Caco-2 (cell line): ENCODE measurements around the gene SGSM1. TPM values are rescaled to one million over a fixed set of nuclear protein-coding genes. Genes with fewer than 3 reads are reported as not detected.
A peak's percentile ranks its signal among the peaks of the same experiment; 100 is the strongest.

Experiments used
- BruUV-seq: library from RNA; stranded (reverse); fragments of 400-500 nt; replicated peaks from 2 replicates; lab custom pipeline; 2021; lab: Mats Ljungman, UMichigan
- CTCF ChIA-PET: fragments of 300-600 bp; sonication (Branson Sonifier 250); formaldehyde crosslinking; loops from one replicate; lab custom pipeline; 2022; ENCODE audit warnings: antibody characterized with exemption; lab: Charles Lee
- POLR2A ChIA-PET: fragments of 300-600 bp; sonication (Branson Sonifier 250); formaldehyde crosslinking; loops from one replicate; lab custom pipeline; 2022; ENCODE audit warnings: antibody characterized with exemption; lab: Charles Lee
- DNase-seq, 2 experiments: peaks; one replicate each; pipeline versions ENCODE4 v3.0.0 to v3.0.0-alpha.2; 2020 to 2022
- H3K27me3 ChIP-seq: replicated peaks from 2 replicates; pipeline ENCODE4 v1.6.0; 2011; ENCODE audit warnings: low read length; ENCODE audit not compliant: control insufficient read depth, insufficient read depth
- H3K36me3 ChIP-seq: 2 replicates; pipeline ENCODE4 v1.5.1; 2011; ENCODE audit warnings: low read length; ENCODE audit not compliant: control insufficient read depth, insufficient read depth
- H3K4me1 ChIP-seq: fragments of 250-450 bp; sonication (Bioruptor Pico); 2 replicates; pipeline ENCODE4 v1.5.1; 2020; ENCODE audit warnings: mild to moderate bottlenecking
- H3K4me3 ChIP-seq: 2 replicates; pipeline ENCODE4 v1.5.1; 2011; ENCODE audit warnings: low read depth, mild to moderate bottlenecking, control low read depth, low read length
- H3K9me3 ChIP-seq: fragments of 250-450 bp; sonication (Bioruptor Pico); 2 replicates; pipeline ENCODE4 v1.5.1; 2020; ENCODE audit warnings: mild to moderate bottlenecking, moderate library complexity
- H3K27ac Mint-ChIP-seq: one replicate; pipeline ENCODE4 v1.8.0; 2022; ENCODE audit warnings: mixed read lengths; ENCODE audit not compliant: unreplicated experiment
- H3K27me3 Mint-ChIP-seq: one replicate; pipeline ENCODE4 v1.8.0; 2022; ENCODE audit warnings: mixed read lengths; ENCODE audit not compliant: insufficient read depth, unreplicated experiment
- H3K36me3 Mint-ChIP-seq: one replicate; pipeline ENCODE4 v1.8.0; 2022; ENCODE audit warnings: mild to moderate bottlenecking, mixed read lengths; ENCODE audit not compliant: insufficient read depth, unreplicated experiment
- H3K4me1 Mint-ChIP-seq: one replicate; pipeline ENCODE4 v1.8.0; 2022; ENCODE audit warnings: low read depth, mixed read lengths; ENCODE audit not compliant: unreplicated experiment
- H3K4me3 Mint-ChIP-seq: one replicate; pipeline ENCODE4 v1.8.0; 2022; ENCODE audit warnings: mild to moderate bottlenecking, moderate library complexity, mixed read lengths; ENCODE audit not compliant: unreplicated experiment
- H3K9me3 Mint-ChIP-seq: one replicate; pipeline ENCODE4 v1.8.0; 2022; ENCODE audit warnings: mixed read lengths; ENCODE audit not compliant: unreplicated experiment
- intact Hi-C: fragments of 100-400 bp; cut with micrococcal nuclease; formaldehyde crosslinking; loops from one replicate; pipeline ENCODE4 v1.10.0; 2022; ENCODE audit not compliant: unreplicated experiment
- total RNA-seq: library from RNA; stranded (reverse); gene quantifications from 2 replicates; pipeline ENCODE4 v1.2.3, GENCODE V29; 2022
- TF ChIP-seq, protein P1 (sequence below), 2 experiments: fragments of 200-600 bp in 1 of 2; IDR thresholded peaks; 1 replicate in 1 of 2; 2 replicates in 1 of 2; pipeline versions ENCODE4 v1.5.1 to v1.8.0; 2011 to 2022; ENCODE audit warnings: antibody characterized with exemption in 1 of 2, control low read depth in 1 of 2, inconsistent platforms in 1 of 2, low read depth in 1 of 2, low read length in 1 of 2, mild to moderate bottlenecking in 1 of 2, moderate library complexity in 1 of 2; ENCODE audit not compliant: insufficient read depth in 1 of 2, severe bottlenecking in 1 of 2, unreplicated experiment in 1 of 2

SGSM1 gene
- total RNA-seq, 1 experiment from 2014 or later = 6.1 TPM

DNA sequence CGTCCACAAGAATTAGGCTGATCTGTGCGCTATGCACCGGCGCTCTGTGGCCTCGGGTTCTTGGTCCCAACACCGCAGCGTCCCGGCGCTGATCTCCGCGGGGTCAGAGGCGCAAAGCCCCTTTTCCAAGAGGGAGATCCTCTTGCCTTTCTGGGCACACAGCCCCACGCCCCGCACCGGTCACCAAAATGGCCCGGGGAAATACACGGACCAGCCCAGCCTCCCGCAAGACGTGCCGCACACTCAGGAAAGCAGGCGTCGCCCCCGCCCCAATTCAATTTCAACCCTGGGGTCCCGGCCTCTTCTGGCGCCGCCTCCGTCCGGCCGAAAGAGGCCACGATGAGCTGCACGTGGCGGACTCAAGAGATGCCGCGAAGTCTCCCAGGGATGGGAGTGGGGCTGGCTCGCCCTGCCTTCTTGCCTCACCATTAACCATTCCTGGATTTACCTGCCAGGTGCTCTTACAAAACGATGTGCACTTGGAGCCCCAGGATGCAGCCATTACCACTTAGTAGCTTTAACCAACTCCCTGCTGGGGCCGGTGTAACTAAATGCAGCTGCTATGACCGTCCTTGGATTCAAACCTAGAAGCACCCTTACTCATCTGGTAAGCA, 42.0 kb upstream of the SGSM1 start:
- CTCF ChIA-PET = no interaction called here
- intact Hi-C loops = no loop called here

DNA sequence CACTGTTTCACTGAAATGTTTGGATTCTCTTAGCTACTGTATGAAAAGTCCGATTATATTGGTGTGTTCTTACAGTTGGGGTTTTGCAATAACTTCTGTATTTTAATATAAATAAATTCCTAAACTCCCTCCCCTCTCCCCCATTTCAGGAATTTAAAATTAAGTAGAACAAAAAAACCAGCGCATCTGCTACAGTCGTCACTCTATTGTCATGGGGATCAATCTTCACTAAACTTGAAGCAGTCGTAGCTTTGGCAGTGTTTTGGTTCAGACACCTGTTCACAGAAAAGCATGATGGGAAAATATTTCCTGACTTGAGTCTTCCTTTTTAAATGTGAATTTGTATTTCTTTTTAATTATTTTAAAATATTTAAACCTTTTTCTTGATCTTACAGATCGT, 40.8 kb upstream of the SGSM1 start:
- H3K4me1 Mint-ChIP-seq = no peaks in the 10 kb centered on the region
- POLR2A ChIA-PET = no interaction called here

More for the DNA sequence above, 42.0 kb upstream of the SGSM1 start:
- no TSS peak for BruUV-seq
- no peaks in the 10 kb centered on the region for H3K36me3 Mint-ChIP-seq
- POLR2A ChIA-PET = no interaction called here
- H3K4me1 Mint-ChIP-seq = no peaks in the 10 kb centered on the region
- no peaks in the 10 kb centered on the region for H3K4me1 ChIP-seq
- H3K4me3 Mint-ChIP-seq = no peak overlapping the region
- H3K27me3 Mint-ChIP-seq = no peaks in the 10 kb centered on the region
- TF ChIP-seq, protein P1, sequence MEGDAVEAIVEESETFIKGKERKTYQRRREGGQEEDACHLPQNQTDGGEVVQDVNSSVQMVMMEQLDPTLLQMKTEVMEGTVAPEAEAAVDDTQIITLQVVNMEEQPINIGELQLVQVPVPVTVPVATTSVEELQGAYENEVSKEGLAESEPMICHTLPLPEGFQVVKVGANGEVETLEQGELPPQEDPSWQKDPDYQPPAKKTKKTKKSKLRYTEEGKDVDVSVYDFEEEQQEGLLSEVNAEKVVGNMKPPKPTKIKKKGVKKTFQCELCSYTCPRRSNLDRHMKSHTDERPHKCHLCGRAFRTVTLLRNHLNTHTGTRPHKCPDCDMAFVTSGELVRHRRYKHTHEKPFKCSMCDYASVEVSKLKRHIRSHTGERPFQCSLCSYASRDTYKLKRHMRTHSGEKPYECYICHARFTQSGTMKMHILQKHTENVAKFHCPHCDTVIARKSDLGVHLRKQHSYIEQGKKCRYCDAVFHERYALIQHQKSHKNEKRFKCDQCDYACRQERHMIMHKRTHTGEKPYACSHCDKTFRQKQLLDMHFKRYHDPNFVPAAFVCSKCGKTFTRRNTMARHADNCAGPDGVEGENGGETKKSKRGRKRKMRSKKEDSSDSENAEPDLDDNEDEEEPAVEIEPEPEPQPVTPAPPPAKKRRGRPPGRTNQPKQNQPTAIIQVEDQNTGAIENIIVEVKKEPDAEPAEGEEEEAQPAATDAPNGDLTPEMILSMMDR (IDR thresholded peaks at IDR 0.05; ENCODE audit: insufficient read depth in 1 of 2, low read depth in 1 of 2, low read length in 1 of 2, severe bottlenecking in 1 of 2, unreplicated experiment in 1 of 2) = no peak
- DNase-seq = no peak
- H3K36me3 ChIP-seq = no peaks in the 10 kb centered on the region
- no peaks in the 10 kb centered on the region for H3K9me3 ChIP-seq
- H3K9me3 Mint-ChIP-seq = no peaks in the 10 kb centered on the region
- H3K27me3 ChIP-seq = no peaks in the 10 kb centered on the region
- no peak overlapping the region for H3K4me3 ChIP-seq
- no peak overlapping the region for H3K27ac Mint-ChIP-seq

DNA sequence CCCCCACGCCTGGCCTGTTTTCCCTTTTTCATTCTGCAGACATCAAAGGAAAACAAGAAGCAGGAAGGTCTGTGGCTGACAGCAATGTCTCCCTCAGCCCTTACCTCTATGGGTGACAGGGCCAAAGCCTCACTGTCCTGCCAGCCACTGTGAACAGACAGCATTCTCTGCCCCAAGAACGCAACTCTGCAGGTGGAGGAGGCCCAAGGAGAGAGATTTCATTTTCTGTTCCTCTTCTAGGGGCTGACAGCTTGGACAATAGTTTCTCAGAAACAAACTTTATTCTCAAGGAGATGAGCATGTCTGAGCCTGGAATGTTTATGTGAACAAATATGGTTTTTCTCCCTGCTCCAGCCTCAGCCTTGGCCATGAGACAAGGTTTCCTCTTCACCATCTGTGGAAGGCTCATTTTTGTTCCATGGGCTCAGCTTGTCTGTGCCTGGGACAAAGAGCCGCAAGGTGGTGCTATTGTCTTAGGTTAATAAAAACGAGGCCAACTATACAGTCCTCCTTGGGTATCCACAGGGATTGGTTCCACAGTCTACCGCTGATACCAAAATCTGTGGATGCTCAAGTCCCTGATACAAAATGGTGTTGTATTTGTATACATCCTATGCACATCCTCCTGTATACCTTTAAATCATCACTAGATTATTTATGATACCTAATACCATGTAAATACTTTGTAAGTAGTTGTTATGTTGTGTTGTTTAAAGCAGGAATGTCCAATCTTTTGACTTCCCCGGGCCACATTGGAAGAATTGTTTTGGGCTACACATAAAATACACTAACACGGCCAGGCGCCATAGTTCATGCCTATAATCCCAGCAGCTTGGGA, 37.3 kb upstream of the SGSM1 start:
- ChIA-PET CTCF (interaction anchor here (0.6 to 2.5 kb wide), 7 partner anchors 34 to 312 kb away, joined by 3 to 28 read pairs (median 3); partner anchors contain the start of gene SGSM1), POLR2A (no interaction called here)
- H3K27ac Mint-ChIP-seq = no peak overlapping the region
- no TSS peak for BruUV-seq
- H3K36me3 ChIP-seq = no peaks in the 10 kb centered on the region
- intact Hi-C loops = loop anchor here (1.0 to 5.0 kb wide), 5 partner anchors 34 to 280 kb away; no protein-coding TSS in a partner anchor
- no peaks in the 10 kb centered on the region for H3K9me3 ChIP-seq
- peaks cover 13% of the 10 kb centered on the region for H3K4me1 Mint-ChIP-seq
- no peaks in the 10 kb centered on the region for H3K36me3 Mint-ChIP-seq
- H3K27me3 ChIP-seq = no peaks in the 10 kb centered on the region
- no peak overlapping the region for H3K4me3 Mint-ChIP-seq
- H3K4me3 ChIP-seq = no peak overlapping the region
- H3K27me3 Mint-ChIP-seq = no peaks in the 10 kb centered on the region
- TF ChIP-seq, protein P1 (IDR thresholded peaks at IDR 0.05; ENCODE audit: insufficient read depth in 1 of 2, low read depth in 1 of 2, low read length in 1 of 2, severe bottlenecking in 1 of 2, unreplicated experiment in 1 of 2) = peak; percentile 79 to 80
- H3K4me1 ChIP-seq = peaks cover 14% of the 10 kb centered on the region
- DNase-seq = peak; percentile 69 to 76
- H3K9me3 Mint-ChIP-seq = no peaks in the 10 kb centered on the region

More for the DNA sequence above, 40.8 kb upstream of the SGSM1 start:
- no peak overlapping the region for H3K4me3 ChIP-seq
- H3K9me3 ChIP-seq = no peaks in the 10 kb centered on the region
- H3K27ac Mint-ChIP-seq = no peak overlapping the region
- no peak for DNase-seq
- intact Hi-C loops = loop anchor here (5.0 kb wide), 2 partner anchors 37 to 172 kb away; no protein-coding TSS in a partner anchor
- no TSS peak for BruUV-seq
- H3K27me3 ChIP-seq = no peaks in the 10 kb centered on the region
- no peaks in the 10 kb centered on the region for H3K27me3 Mint-ChIP-seq
- no peaks in the 10 kb centered on the region for H3K36me3 Mint-ChIP-seq
- H3K9me3 Mint-ChIP-seq = no peaks in the 10 kb centered on the region
- TF ChIP-seq, protein P1 (IDR thresholded peaks at IDR 0.05; ENCODE audit: insufficient read depth in 1 of 2, low read depth in 1 of 2, low read length in 1 of 2, severe bottlenecking in 1 of 2, unreplicated experiment in 1 of 2) = no peak
- no peaks in the 10 kb centered on the region for H3K36me3 ChIP-seq
- no peaks in the 10 kb centered on the region for H3K4me1 ChIP-seq
- CTCF ChIA-PET = no interaction called here
- no peak overlapping the region for H3K4me3 Mint-ChIP-seq
